ENCODE data around the gene EIF4A3. TPM values are rescaled to one million over a fixed set of nuclear protein-coding genes. Genes with fewer than 3 reads are reported as not detected.

EIF4A3 gene
- total RNA-seq, 1 donor from 2014 or later = 176 TPM

GRCh38 chr17:80097844-80098691, 48.9 kb downstream of the EIF4A3 start:
- Histone ChIP-seq H3K4me3 (ENCODE audit: low read depth, low read length) (no peak overlapping the region), H3K36me3 (ENCODE audit: control insufficient read depth, insufficient read depth, low read length) (no peaks in the 10 kb centered on the region), H3K27me3 (ENCODE audit: control insufficient read depth, insufficient read depth, low read length) (no peaks in the 10 kb centered on the region)
- FAIRE-seq = no peak
- TF ChIP-seq CTCF (IDR thresholded peaks at IDR 0.05; ENCODE audit: insufficient read depth, low read length, severe bottlenecking) = no peak
- DNase-seq (ENCODE audit: low read depth) = no peak

- Histone ChIP-seq H3K4me3 (ENCODE audit: low read depth, low read length) (no peak overlapping the region), H3K27me3 (ENCODE audit: control insufficient read depth, insufficient read depth, low read length) (no peaks in the 10 kb centered on the region), H3K36me3 (ENCODE audit: control insufficient read depth, insufficient read depth, low read length) (no peaks in the 10 kb centered on the region)
- TF ChIP-seq CTCF (IDR thresholded peaks at IDR 0.05; ENCODE audit: insufficient read depth, low read length, severe bottlenecking) = no peak
- no peak for DNase-seq (ENCODE audit: low read depth)
- FAIRE-seq = no peak
These were observed 49.8 kb downstream of the EIF4A3 start for GRCh38 chr17:80097127-80097621.

GRCh38 chr17:80096561-80097021, 50.3 kb downstream of the EIF4A3 start:
- TF ChIP-seq CTCF (IDR thresholded peaks at IDR 0.05; ENCODE audit: insufficient read depth, low read length, severe bottlenecking) = no peak
- Histone ChIP-seq H3K36me3 (ENCODE audit: control insufficient read depth, insufficient read depth, low read length) (no peaks in the 10 kb centered on the region), H3K27me3 (ENCODE audit: control insufficient read depth, insufficient read depth, low read length) (no peaks in the 10 kb centered on the region), H3K4me3 (ENCODE audit: low read depth, low read length) (no peak overlapping the region)
- FAIRE-seq (no peak), DNase-seq (ENCODE audit: low read depth) (no peak)

- Histone ChIP-seq H3K36me3 (ENCODE audit: control insufficient read depth, insufficient read depth, low read length) (no peaks in the 10 kb centered on the region), H3K27me3 (ENCODE audit: control insufficient read depth, insufficient read depth, low read length) (no peaks in the 10 kb centered on the region), H3K4me3 (ENCODE audit: low read depth, low read length) (no peak overlapping the region)
- no peak for TF ChIP-seq CTCF (IDR thresholded peaks at IDR 0.05; ENCODE audit: insufficient read depth, low read length, severe bottlenecking)
- DNase-seq (ENCODE audit: low read depth) (no peak), FAIRE-seq (no peak)
These were observed 51.0 kb downstream of the EIF4A3 start for GRCh38 chr17:80095844-80096475.

- Histone ChIP-seq H3K36me3 (ENCODE audit: control insufficient read depth, insufficient read depth, low read length) (no peaks in the 10 kb centered on the region), H3K27me3 (ENCODE audit: control insufficient read depth, insufficient read depth, low read length) (no peaks in the 10 kb centered on the region), H3K4me3 (ENCODE audit: low read depth, low read length) (no peak overlapping the region)
- FAIRE-seq = no peak
- no peak for TF ChIP-seq CTCF (IDR thresholded peaks at IDR 0.05; ENCODE audit: insufficient read depth, low read length, severe bottlenecking)
- DNase-seq (ENCODE audit: low read depth) = no peak
These were observed 51.7 kb downstream of the EIF4A3 start for GRCh38 chr17:80095038-80095843.
